GM12878 (cell line): Measurements from ENCODE around the gene THAP11. TPM values are rescaled to one million over a fixed set of nuclear protein-coding genes. Genes with fewer than 3 reads are reported as not detected.
A peak's percentile ranks its signal among the peaks of the same experiment; 100 is the strongest.

Source experiments
- BHLHE40 ChIP-seq, 2 experiments: fragments of 450-650 bp in 1 of 2; IDR thresholded peaks; 2 replicates each; pipeline ENCODE4 v1.6.1; 2011 to 2017; ENCODE audit warnings: low read depth in 2 of 2, borderline replicate concordance in 1 of 2, improper control_type of control experiment in 1 of 2, low read length in 1 of 2, mild to moderate bottlenecking in 1 of 2
- CBFB ChIP-seq: IDR thresholded peaks from 2 replicates; pipeline ENCODE4 v1.6.1; 2016; ENCODE audit warnings: antibody characterized with exemption, low read depth
- CHD4 ChIP-seq: fragments of 200-600 bp; sonication (generic); IDR thresholded peaks from 2 replicates; pipeline ENCODE4 v1.6.1; 2016; ENCODE audit warnings: mild to moderate bottlenecking
- EGR1 ChIP-seq, 2 experiments: IDR thresholded peaks; 1 replicate in 1 of 2; 2 replicates in 1 of 2; pipeline ENCODE4 v1.6.1; 2011 to 2012; ENCODE audit warnings: low read depth in 2 of 2, low read length in 2 of 2, borderline replicate concordance in 1 of 2, mild to moderate bottlenecking in 1 of 2, moderate library complexity in 1 of 2
- HDGF ChIP-seq: fragments of 450-650 bp; IDR thresholded peaks from 2 replicates; pipeline ENCODE4 v1.6.1; 2016; ENCODE audit warnings: antibody characterized with exemption
- IKZF1 ChIP-seq: fragments of 450-650 bp; conservative IDR thresholded peaks from 2 replicates; pipeline ENCODE4 v1.6.1; 2017; ENCODE audit warnings: antibody characterized with exemption, mild to moderate bottlenecking
- LARP7 ChIP-seq: fragments of 450-650 bp; IDR thresholded peaks from 2 replicates; pipeline ENCODE4 v1.6.1; 2017; ENCODE audit warnings: mild to moderate bottlenecking
- MEF2A ChIP-seq: IDR thresholded peaks from 2 replicates; pipeline ENCODE4 v1.6.1; 2011; ENCODE audit warnings: low read depth, mild to moderate bottlenecking, low read length, moderate library complexity; ENCODE audit not compliant: insufficient read depth
- NBN ChIP-seq: fragments of 450-650 bp; IDR thresholded peaks from 2 replicates; pipeline ENCODE4 v1.6.1; 2016
- NFYB ChIP-seq: IDR thresholded peaks from 2 replicates; pipeline ENCODE4 v1.6.1; 2011; ENCODE audit warnings: low read depth, mild to moderate bottlenecking, low read length, improper control_type of control experiment, moderate library complexity; ENCODE audit not compliant: insufficient read depth
- SRF ChIP-seq, 2 experiments: IDR thresholded peaks; 2 replicates each; pipeline ENCODE4 v1.6.1; 2011; ENCODE audit warnings: low read depth in 2 of 2, low read length in 2 of 2, mild to moderate bottlenecking in 1 of 2, moderate library complexity in 1 of 2
- USF1 ChIP-seq: IDR thresholded peaks from 2 replicates; pipeline ENCODE4 v1.6.1; 2011; ENCODE audit warnings: borderline replicate concordance, low read depth, mild to moderate bottlenecking, moderate library complexity, mixed read lengths, low read length; ENCODE audit not compliant: insufficient read depth; ENCODE audit errors: extremely low read length
- ZBTB4 ChIP-seq: fragments of 450-650 bp; formaldehyde crosslinking; IDR thresholded peaks from 2 replicates; pipeline ENCODE4 v1.4.0; 2022; ENCODE audit warnings: mild to moderate bottlenecking, moderate library complexity
- ZNF592 ChIP-seq: fragments of 450-650 bp; IDR thresholded peaks from 2 replicates; pipeline ENCODE4 v1.6.1; 2017; ENCODE audit warnings: mild to moderate bottlenecking, moderate library complexity
- ZZZ3 ChIP-seq: IDR thresholded peaks from 2 replicates; pipeline ENCODE4 v1.6.1; 2011; ENCODE audit warnings: low read depth; ENCODE audit not compliant: control insufficient read depth, insufficient read length
- polyA plus RNA-seq, 11 experiments: library from polyadenylated mRNA; depleted of rRNA in 4 of 11; unstranded in 6 of 11; stranded (reverse) in 5 of 11; fragments of >200 nt; fragmentation: Nextera tagmentation in 4 of 11; fragmentation: Illumina TruSeq in 1 of 11; extraction: Ambion mirVana in 4 of 11; extraction: Trizol in 1 of 11; gene quantifications; 1 replicate in 1 of 11; 2 replicates in 10 of 11; pipeline versions ENCODE4 v1.2.1 to v1.2.3, GENCODE V29; 2011 to 2016; ENCODE audit warnings: inconsistent platforms in 2 of 11, missing spikeins in 2 of 11, low read depth in 1 of 11
- total RNA-seq, 4 experiments: library from RNA; depleted of rRNA in 3 of 4; stranded (reverse); fragments of >200 nt in 3 of 4; fragmentation: Illumina TruSeq in 1 of 4; extraction: Trizol in 1 of 4; gene quantifications; 2 replicates each; pipeline versions ENCODE4 v1.2.1 to v1.2.3, GENCODE V29; 2013 to 2021
- TF ChIP-seq, protein P1 (sequence below): IDR thresholded peaks from 2 replicates; pipeline ENCODE4 v1.6.1; 2011; ENCODE audit warnings: low read depth, mild to moderate bottlenecking, low read length, moderate library complexity, borderline replicate concordance; ENCODE audit errors: extremely low read depth

The THAP11 gene
- total and polyA plus RNA-seq, 10 of the 15 experiments (the other 5 are each of a cell fraction or from before 2014, with no cell fraction given) = 2.5 to 36.7 (median 21.4) TPM

- TF ChIP-seq EGR1 (IDR thresholded peaks at IDR 0.05; ENCODE audit: borderline replicate concordance in 1 of 2, low read depth in 2 of 2, low read length in 2 of 2) (peak in 1 of 2 experiments; percentile 72; a peak in 2 of 3 replicates), CHD4 (no peak), CBFB (no peak), USF1 (no peak), NBN (no peak), LARP7 (peak; percentile 93), NFYB (peak; percentile 45; the same call in 1 of the 2 replicates), SRF (IDR thresholded peaks at IDR 0.05; ENCODE audit: low read depth in 2 of 2, low read length in 2 of 2) (peak in 1 of 2 experiments; percentile 82; a peak in 2 of 4 replicates), ZNF592 (peak; percentile 15; the same call in 1 of the 2 replicates), HDGF (no peak), IKZF1 (peak; percentile 77), ZZZ3 (no peak), BHLHE40 (IDR thresholded peaks at IDR 0.05; ENCODE audit: borderline replicate concordance in 1 of 2, low read depth in 2 of 2, low read length in 1 of 2) (peak in 1 of 2 experiments; percentile 82; a peak in 2 of 4 replicates), ZBTB4 (no peak), MEF2A (no peak)
- TF ChIP-seq, protein P1, sequence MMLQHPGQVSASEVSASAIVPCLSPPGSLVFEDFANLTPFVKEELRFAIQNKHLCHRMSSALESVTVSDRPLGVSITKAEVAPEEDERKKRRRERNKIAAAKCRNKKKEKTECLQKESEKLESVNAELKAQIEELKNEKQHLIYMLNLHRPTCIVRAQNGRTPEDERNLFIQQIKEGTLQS = peak; percentile 29; the same call in 1 of the 2 replicates
Observed at GRCh38 chr16:67892899-67893742, 51.0 kb downstream of the THAP11 start, which contains the start of gene PSKH1 (continued).
